Glutamatergic neuron (in vitro differentiated cells): ENCODE measurements around the gene VPS35L. TPM values are rescaled to one million over a fixed set of nuclear protein-coding genes. Genes with fewer than 3 reads are reported as not detected.

Experiments
- DNase-seq: peaks from one replicate; pipeline ENCODE4 v3.0.0; 2022
- H3K27ac Mint-ChIP-seq: one replicate; pipeline ENCODE4 v1.8.0; 2020; ENCODE audit warnings: mild to moderate bottlenecking, mixed read lengths, inconsistent platforms; ENCODE audit not compliant: unreplicated experiment
- H3K27me3 Mint-ChIP-seq: one replicate; pipeline ENCODE4 v1.8.0; 2020; ENCODE audit warnings: mild to moderate bottlenecking, moderate library complexity, mixed read lengths, inconsistent platforms; ENCODE audit not compliant: unreplicated experiment
- H3K36me3 Mint-ChIP-seq: one replicate; pipeline ENCODE4 v1.8.0; 2020; ENCODE audit warnings: mild to moderate bottlenecking, mixed read lengths, inconsistent platforms; ENCODE audit not compliant: unreplicated experiment
- H3K4me1 Mint-ChIP-seq: one replicate; pipeline ENCODE4 v1.8.0; 2020; ENCODE audit warnings: mild to moderate bottlenecking, low read depth, mixed read lengths, inconsistent platforms; ENCODE audit not compliant: unreplicated experiment
- H3K4me3 Mint-ChIP-seq: one replicate; pipeline ENCODE4 v1.8.0; 2020; ENCODE audit warnings: mild to moderate bottlenecking, mixed read lengths, inconsistent platforms; ENCODE audit not compliant: unreplicated experiment
- H3K9me3 Mint-ChIP-seq: one replicate; pipeline ENCODE4 v1.8.0; 2020; ENCODE audit warnings: mild to moderate bottlenecking, moderate library complexity, mixed read lengths, inconsistent platforms; ENCODE audit not compliant: unreplicated experiment
- CTCF ChIP-seq: fragments of 200-600 bp; sonication (generic); IDR thresholded peaks from one replicate; pipeline ENCODE4 v1.5.0; 2021; ENCODE audit not compliant: partially characterized antibody, unreplicated experiment
- total RNA-seq: library from RNA; stranded (reverse); fragmentation: NEBNext Ultra II Directional; extraction: Animal tissue kit (Norgen Biotek cat#: 25700); gene quantifications from one replicate; pipeline ENCODE4 v1.2.1, GENCODE V29; 2021; ENCODE audit not compliant: unreplicated experiment

VPS35L gene
- total RNA-seq, 1 donor from 2014 or later = 57.1 TPM

GRCh38 chr16:19701091-19701490 is 145.6 kb downstream of the VPS35L start:
- H3K4me1 Mint-ChIP-seq = no peaks in the 10 kb centered on the region
- H3K27me3 Mint-ChIP-seq = no peaks in the 10 kb centered on the region
- TF ChIP-seq CTCF = no peak
- no peak overlapping the region for H3K27ac Mint-ChIP-seq
- H3K4me3 Mint-ChIP-seq = no peak overlapping the region
- H3K36me3 Mint-ChIP-seq = peaks cover 10% of the 10 kb centered on the region
- DNase-seq = no peak
- no peaks in the 10 kb centered on the region for H3K9me3 Mint-ChIP-seq

GRCh38 chr16:19703172-19703889 is 147.8 kb downstream of the VPS35L start:
- H3K4me3 Mint-ChIP-seq = no peak overlapping the region
- no peak for DNase-seq
- H3K9me3 Mint-ChIP-seq = no peaks in the 10 kb centered on the region
- no peak overlapping the region for H3K27ac Mint-ChIP-seq
- H3K4me1 Mint-ChIP-seq = no peaks in the 10 kb centered on the region
- no peaks in the 10 kb centered on the region for H3K27me3 Mint-ChIP-seq
- peaks cover 10% of the 10 kb centered on the region for H3K36me3 Mint-ChIP-seq
- no peak for TF ChIP-seq CTCF

GRCh38 chr16:19704321-19705145 is 149.0 kb downstream of the VPS35L start:
- DNase-seq = no peak
- Mint-ChIP-seq H3K9me3 (no peaks in the 10 kb centered on the region), H3K36me3 (peaks cover 10% of the 10 kb centered on the region), H3K27ac (no peak overlapping the region), H3K4me3 (no peak overlapping the region), H3K4me1 (peaks cover under 1% of the 10 kb centered on the region), H3K27me3 (no peaks in the 10 kb centered on the region)
- TF ChIP-seq CTCF = no peak

- Mint-ChIP-seq H3K36me3 (peaks cover 7% of the 10 kb centered on the region), H3K27ac (no peak overlapping the region)
- no peak for TF ChIP-seq CTCF
Measured at GRCh38 chr16:19705146-19705501, 149.6 kb downstream of the VPS35L start.

GRCh38 chr16:19705843-19706242 is 150.3 kb downstream of the VPS35L start:
- Mint-ChIP-seq H3K27ac (no peak overlapping the region), H3K4me3 (no peak overlapping the region), H3K27me3 (no peaks in the 10 kb centered on the region), H3K9me3 (peaks cover 4% of the 10 kb centered on the region), H3K36me3 (peaks cover 5% of the 10 kb centered on the region), H3K4me1 (peaks cover 5% of the 10 kb centered on the region)
- TF ChIP-seq CTCF = no peak
- no peak for DNase-seq

More at GRCh38 chr16:19705146-19705501, 149.6 kb downstream of the VPS35L start:
- H3K9me3 Mint-ChIP-seq = peaks cover 4% of the 10 kb centered on the region
- no peak overlapping the region for H3K4me3 Mint-ChIP-seq
- H3K4me1 Mint-ChIP-seq = peaks cover 5% of the 10 kb centered on the region
- DNase-seq = no peak
- H3K27me3 Mint-ChIP-seq = no peaks in the 10 kb centered on the region
